Fibroblast of lung (primary cell): ENCODE data around the gene APOO.

Source experiments
- CTCF ChIP-seq, 2 donors: IDR thresholded peaks in 1 of 2; conservative IDR thresholded peaks in 1 of 2; 1 replicate in 1 of 2; 2 replicates in 1 of 2; pipeline ENCODE4 v1.5.1; 2011 to 2012; ENCODE audit warnings: low read length in 2 of 2, control low read depth in 1 of 2, inconsistent platforms in 1 of 2, low read depth in 1 of 2, mild to moderate bottlenecking in 1 of 2
- EZH2 ChIP-seq: IDR thresholded peaks from 2 replicates; pipeline ENCODE4 v1.5.1; 2012; ENCODE audit warnings: low read length, control low read depth, mild to moderate bottlenecking; ENCODE audit errors: missing control alignments

GRCh38 chrX:23902419-23902818 is 5.3 kb downstream of the APOO start:
- TF ChIP-seq EZH2 (no peak), CTCF (conservative IDR thresholded peaks at IDR 0.05 in 1 of 2, IDR thresholded peaks at IDR 0.05 in 1 of 2; ENCODE audit: low read depth in 1 of 2, low read length in 2 of 2) (peak; percentile 3 to 33)
